DMS79 (cell line): ENCODE results near the gene CYB5R2.
A peak's percentile ranks its signal among the peaks of the same experiment; 100 is the strongest.
"Not testable (repeated sequence)": the region's sequence is repeated elsewhere in the genome, so short reads cannot be mapped to it uniquely, and the experiment has no call there.

Source experiments
- DNase-seq: peaks from one replicate; lab custom pipeline; 2025; lab: John Stamatoyannopoulos, UW

CYB5R2 gene

GRCh38 chr11:7668911-7669310 is 4.4 kb downstream of the CYB5R2 start:
- no peak for DNase-seq

- no peak for DNase-seq
Observed at GRCh38 chr11:7668464-7668863, 4.8 kb downstream of the CYB5R2 start.

- DNase-seq: no peak
Observed at GRCh38 chr11:7667460-7667859, 5.8 kb downstream of the CYB5R2 start.

- no peak for DNase-seq
Observed at GRCh38 chr11:7666292-7666866, 6.9 kb downstream of the CYB5R2 start.

- peak; percentile 39 for DNase-seq
Observed at GRCh38 chr11:7665473-7666291, 7.6 kb downstream of the CYB5R2 start.

GRCh38 chr11:7664867-7665266 is 8.4 kb downstream of the CYB5R2 start:
- DNase-seq: no peak

- DNase-seq: not testable (repeated sequence)
Observed at GRCh38 chr11:7663531-7663930, 9.8 kb downstream of the CYB5R2 start.

GRCh38 chr11:7657306-7658025 is 15.8 kb downstream of the CYB5R2 start:
- peak; percentile 42 for DNase-seq

- no peak for DNase-seq
Observed at GRCh38 chr11:7656704-7657103, 16.6 kb downstream of the CYB5R2 start.

- DNase-seq: no peak
Observed at GRCh38 chr11:7655253-7656217, 17.8 kb downstream of the CYB5R2 start.

- no peak for DNase-seq
Observed at GRCh38 chr11:7654195-7654705, 19.1 kb downstream of the CYB5R2 start.

GRCh38 chr11:7651700-7652099 is 21.6 kb downstream of the CYB5R2 start:
- no peak for DNase-seq

- no peak for DNase-seq
Observed at GRCh38 chr11:7651140-7651551, 22.2 kb downstream of the CYB5R2 start.

GRCh38 chr11:7648264-7648663 is 25.0 kb downstream of the CYB5R2 start:
- DNase-seq: no peak

- no peak for DNase-seq
Observed at GRCh38 chr11:7646866-7647265, 26.4 kb downstream of the CYB5R2 start.

GRCh38 chr11:7645206-7645605 is 28.1 kb downstream of the CYB5R2 start:
- no peak for DNase-seq

GRCh38 chr11:7643314-7643713 is 30.0 kb downstream of the CYB5R2 start:
- DNase-seq: peak; percentile 4

GRCh38 chr11:7642747-7643146 is 30.6 kb downstream of the CYB5R2 start:
- DNase-seq: peak; percentile 41

- no peak for DNase-seq
Observed at GRCh38 chr11:7640816-7641215, 32.5 kb downstream of the CYB5R2 start.

- no peak for DNase-seq
Observed at GRCh38 chr11:7639643-7640025, 33.7 kb downstream of the CYB5R2 start.
